HCT116 (cell line): ENCODE data around the gene LY6G6C. TPM values are rescaled to one million over a fixed set of nuclear protein-coding genes. Genes with fewer than 3 reads are reported as not detected.

ENCODE experiments used
- ATAC-seq: fragments of 200-7000 bp; cut with Tn5 transposase; 2 replicates; pipeline ENCODE4 v1.9.1; 2020; ENCODE audit warnings: mild to moderate bottlenecking, moderate library complexity
- BruUV-seq: library from RNA; stranded (reverse); fragments of 400-500 nt; replicated peaks from 2 replicates; lab custom pipeline; 2021; lab: Mats Ljungman, UMichigan
- CTCF ChIA-PET: fragments of 300-600 bp; sonication (Branson Sonifier 250); formaldehyde crosslinking; loops from one replicate; lab custom pipeline; 2021; ENCODE audit warnings: antibody characterized with exemption; lab: Charles Lee
- POLR2A ChIA-PET: fragments of 300-600, 350-600 bp; sonication (Branson Sonifier 250); formaldehyde crosslinking; loops from one replicate; lab custom pipeline; 2021; ENCODE audit warnings: antibody characterized with exemption; lab: Charles Lee
- RAD21 ChIA-PET, 2 experiments: fragments of 300-600 bp; sonication (Branson Sonifier 250); formaldehyde crosslinking; loops; one replicate each; lab custom pipeline; 2023; ENCODE audit warnings: low total read pairs in 2 of 2; ENCODE audit not compliant: uncharacterized antibody in 2 of 2, unreplicated experiment in 2 of 2, low non-redundant PET in 1 of 2; lab: Charles Lee
- DNase-seq: peaks from one replicate; pipeline ENCODE4 v3.0.0-alpha.2; 2010; ENCODE audit warnings: low read depth, low spot score
- H2AFZ ChIP-seq: fragments of 200-600 bp; shearing (Covaris generic), sonication (generic); 2 replicates; pipeline ENCODE4 v1.6.1; 2017; ENCODE audit warnings: low read depth, mixed run types, mixed read lengths, antibody characterized with exemption, low read length; ENCODE audit not compliant: poor library complexity, severe bottlenecking
- H3K27ac ChIP-seq: 2 replicates; pipeline ENCODE4 v1.5.1; 2012; ENCODE audit warnings: low read depth, low read length
- H3K27me3 ChIP-seq: fragments of 200-600 bp; sonication (generic); 2 replicates; pipeline ENCODE4 v1.6.1; 2016; ENCODE audit warnings: mixed run types, low read length, mixed read lengths; ENCODE audit not compliant: insufficient read depth
- H3K36me3 ChIP-seq, 2 experiments: fragments of 200-500 bp in 1 of 2; fragments of 200-600 bp in 1 of 2; sonication (Bioruptor generic) in 1 of 2; sonication (generic) in 1 of 2; 2 replicates each; pipeline versions ENCODE4 v1.5.1 to v1.6.1; 2014 to 2016; ENCODE audit warnings: low read length in 2 of 2, inconsistent platforms in 1 of 2, mixed read lengths in 1 of 2, mixed run types in 1 of 2; ENCODE audit not compliant: insufficient read depth in 2 of 2, control insufficient read depth in 1 of 2
- H3K4me1 ChIP-seq, 2 experiments: fragments of 200-600 bp in 1 of 2; sonication (generic) in 1 of 2; 2 replicates each; pipeline versions ENCODE4 v1.5.1 to v1.6.1; 2012 to 2017; ENCODE audit warnings: low read length in 2 of 2, inconsistent platforms in 1 of 2, mild to moderate bottlenecking in 1 of 2, mixed read lengths in 1 of 2, mixed run types in 1 of 2, moderate library complexity in 1 of 2; ENCODE audit not compliant: insufficient read depth in 2 of 2, control insufficient read depth in 1 of 2
- H3K4me2 ChIP-seq: fragments of 200-600 bp; sonication (generic); 2 replicates; pipeline ENCODE4 v1.6.1; 2017; ENCODE audit warnings: mixed run types, low read length, mixed read lengths
- H3K4me3 ChIP-seq, 2 experiments: fragments of 200-600 bp in 1 of 2; sonication (generic) in 1 of 2; replicated peaks in 1 of 2; 2 replicates each; pipeline ENCODE4 v1.5.1; 2011 to 2016; ENCODE audit warnings: low read length in 2 of 2, control low read depth in 1 of 2, low read depth in 1 of 2, mild to moderate bottlenecking in 1 of 2, mixed read lengths in 1 of 2, mixed run types in 1 of 2
- H3K79me2 ChIP-seq: fragments of 200-600 bp; sonication (generic); 2 replicates; pipeline ENCODE4 v1.6.1; 2017; ENCODE audit warnings: mild to moderate bottlenecking, mixed run types, low read length, moderate library complexity, mixed read lengths; ENCODE audit not compliant: insufficient read depth
- H3K9ac ChIP-seq: fragments of 200-600 bp; sonication (generic); 2 replicates; pipeline ENCODE4 v1.6.1; 2016; ENCODE audit warnings: low read length, mixed read lengths
- H3K9me2 ChIP-seq: fragments of 200-600 bp; sonication (generic), shearing (Covaris generic); 2 replicates; pipeline ENCODE4 v1.6.1; 2017; ENCODE audit warnings: mixed run types, mild to moderate bottlenecking, moderate library complexity; ENCODE audit not compliant: insufficient read depth
- H3K9me3 ChIP-seq, 2 experiments: fragments of 200-500 bp in 1 of 2; fragments of 200-600 bp in 1 of 2; sonication (Bioruptor generic) in 1 of 2; sonication (generic) in 1 of 2; 2 replicates each; pipeline ENCODE4 v1.6.1; 2014 to 2017; ENCODE audit warnings: low read length in 2 of 2, mixed read lengths in 2 of 2, inconsistent platforms in 1 of 2, low read depth in 1 of 2, mild to moderate bottlenecking in 1 of 2, mixed run types in 1 of 2, moderate library complexity in 1 of 2; ENCODE audit not compliant: control insufficient read depth in 1 of 2, insufficient read depth in 1 of 2
- H4K20me1 ChIP-seq: fragments of 200-600 bp; sonication (generic), shearing (Covaris generic); 2 replicates; pipeline ENCODE4 v1.6.1; 2017; ENCODE audit warnings: mixed run types, mild to moderate bottlenecking, moderate library complexity; ENCODE audit not compliant: insufficient read depth
- CBX3 ChIP-seq: IDR thresholded peaks from 2 replicates; pipeline ENCODE4 v1.6.1; 2012; ENCODE audit warnings: low read depth
- CEBPB ChIP-seq: IDR thresholded peaks from 2 replicates; pipeline ENCODE4 v1.6.1; 2012; ENCODE audit warnings: low read depth
- CTCF ChIP-seq, 3 experiments: fragments of 200-600 bp in 1 of 3; sonication (generic) in 1 of 3; IDR thresholded peaks in 2 of 3; conservative IDR thresholded peaks in 1 of 3; 2 replicates each; pipeline ENCODE4 v1.5.1; 2012 to 2017; ENCODE audit warnings: low read depth in 2 of 3, low read length in 2 of 3, antibody characterized with exemption in 1 of 3, borderline replicate concordance in 1 of 3, control low read depth in 1 of 3, mild to moderate bottlenecking in 1 of 3, mixed read lengths in 1 of 3, mixed run types in 1 of 3, moderate library complexity in 1 of 3; ENCODE audit not compliant: insufficient read depth in 1 of 3
- EGR1 ChIP-seq: IDR thresholded peaks from 2 replicates; pipeline ENCODE4 v1.6.1; 2012; ENCODE audit warnings: low read depth
- ELF1 ChIP-seq: IDR thresholded peaks from 2 replicates; pipeline ENCODE4 v1.6.1; 2012; ENCODE audit warnings: low read depth, borderline replicate concordance
- EZH2 ChIP-seq: fragments of 200-600 bp; sonication (generic); IDR thresholded peaks from 2 replicates; pipeline ENCODE4 v1.6.1; 2017; ENCODE audit warnings: antibody characterized with exemption, mixed run types
- FOSL1 ChIP-seq: IDR thresholded peaks from 2 replicates; pipeline ENCODE4 v1.6.1; 2012; ENCODE audit warnings: low read depth
- POLR2AphosphoS5 ChIP-seq: IDR thresholded peaks from 2 replicates; pipeline ENCODE4 v1.6.1; 2011; ENCODE audit warnings: mild to moderate bottlenecking, low read depth, low read length, moderate library complexity
- RAD21 ChIP-seq: IDR thresholded peaks from 2 replicates; pipeline ENCODE4 v1.6.1; 2012; ENCODE audit warnings: low read depth, mild to moderate bottlenecking
- SIN3A ChIP-seq: IDR thresholded peaks from 2 replicates; pipeline ENCODE4 v1.6.1; 2012; ENCODE audit warnings: low read depth
- SP1 ChIP-seq: IDR thresholded peaks from 2 replicates; pipeline ENCODE4 v1.6.1; 2012; ENCODE audit warnings: low read depth
- TCF7L2 ChIP-seq: IDR thresholded peaks from 2 replicates; pipeline ENCODE4 v1.7.0; 2011; ENCODE audit warnings: borderline replicate concordance, inconsistent platforms; ENCODE audit not compliant: insufficient read depth, insufficient read length; ENCODE audit errors: extremely low read depth
- ZNF274 ChIP-seq: fragments of 200-500 bp; sonication (Bioruptor generic); IDR thresholded peaks from 2 replicates; pipeline ENCODE4 v1.6.1; 2014; ENCODE audit warnings: mild to moderate bottlenecking, low read depth, low read length, inconsistent platforms
- intact Hi-C: fragments of 100-400 bp; cut with micrococcal nuclease; formaldehyde crosslinking; loops from 2 replicates; pipeline ENCODE4 v1.10.0; 2022
- total RNA-seq: library from RNA; stranded (reverse); gene quantifications from one replicate; pipeline ENCODE4 v1.2.1, GENCODE V29; 2021; ENCODE audit not compliant: unreplicated experiment
- TF ChIP-seq, protein P1 (sequence below): IDR thresholded peaks from 2 replicates; pipeline ENCODE4 v1.6.1; 2012
- TF ChIP-seq, protein P2 (sequence below): IDR thresholded peaks from 2 replicates; pipeline ENCODE4 v1.6.1; 2012

LY6G6C gene
- total RNA-seq, 1 experiment from 2014 or later = 0.54 TPM

- Histone ChIP-seq H3K9me3 (no peaks in the 10 kb centered on the region), H3K4me2 (peak overlapping the region; percentile 77), H3K36me3 (0 out of 4 replicates have a peak, but pooled peaks cover 0 to under 1% of the 10 kb centered on the region in 2 experiments), H4K20me1 (no peaks in the 10 kb centered on the region), H3K9ac (peak overlapping the region; percentile 85), H3K27ac (no peak overlapping the region), H3K4me1 (peaks cover 7 to 15% of the 10 kb centered on the region in 2 experiments; a peak in 3 of 4 replicates), H2AFZ (no peak overlapping the region), H3K9me2 (no peaks in the 10 kb centered on the region), H3K27me3 (no peaks in the 10 kb centered on the region), H3K4me3 (peak overlapping the region; percentile 89 to 98), H3K79me2 (peaks cover 13% of the 10 kb centered on the region)
- ChIA-PET POLR2A (interaction anchor here (1.6 kb wide), 1 partner anchor 126 kb away, joined by 5 read pairs; the partner anchor contains the start of gene HSPA1B), CTCF (no interaction called here), RAD21 (no interaction called here)
- no peak for ATAC-seq
- BruUV-seq = no TSS peak
- intact Hi-C loops = loop anchor here (2.0 kb wide), 1 partner anchor 37 kb away; no protein-coding TSS in a partner anchor
- DNase-seq = no peak
- TF ChIP-seq POLR2AphosphoS5 (no peak), ELF1 (no peak), EGR1 (no peak), RAD21 (no peak), ZNF274 (no peak), CEBPB (no peak), SIN3A (no peak), CBX3 (no peak), CTCF (IDR thresholded peaks at IDR 0.05 in 2 of 3, conservative IDR thresholded peaks at IDR 0.05 in 1 of 3; ENCODE audit: borderline replicate concordance in 1 of 3, insufficient read depth in 1 of 3, low read depth in 2 of 3, low read length in 2 of 3) (no peak), TCF7L2 (no peak), EZH2 (no peak), FOSL1 (no peak), SP1 (no peak)
- TF ChIP-seq, protein P1, sequence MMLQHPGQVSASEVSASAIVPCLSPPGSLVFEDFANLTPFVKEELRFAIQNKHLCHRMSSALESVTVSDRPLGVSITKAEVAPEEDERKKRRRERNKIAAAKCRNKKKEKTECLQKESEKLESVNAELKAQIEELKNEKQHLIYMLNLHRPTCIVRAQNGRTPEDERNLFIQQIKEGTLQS = no peak
- TF ChIP-seq, protein P2, sequence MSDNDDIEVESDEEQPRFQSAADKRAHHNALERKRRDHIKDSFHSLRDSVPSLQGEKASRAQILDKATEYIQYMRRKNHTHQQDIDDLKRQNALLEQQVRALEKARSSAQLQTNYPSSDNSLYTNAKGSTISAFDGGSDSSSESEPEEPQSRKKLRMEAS = no peak
Observed at GRCh38 chr6:31701666-31702404, 19.7 kb downstream of the LY6G6C start.
